Epithelial cell of proximal tubule (primary cell): ENCODE data around the gene PIWIL1. TPM values are rescaled to one million over a fixed set of nuclear protein-coding genes. Genes with fewer than 3 reads are reported as not detected.

Experiments used
- DNase-seq: peaks from one replicate; pipeline ENCODE4 v3.0.0-alpha.2; 2011; ENCODE audit warnings: low read depth
- H3K4me3 ChIP-seq: 2 replicates; pipeline ENCODE4 v1.5.1; 2011; ENCODE audit warnings: low read depth, mild to moderate bottlenecking, low read length
- total RNA-seq: library from RNA; depleted of rRNA; stranded (reverse); fragments of >200 nt; gene quantifications from 2 replicates; pipeline ENCODE4 v1.2.3, GENCODE V29; 2015
- TF ChIP-seq, protein P1 (sequence below): conservative IDR thresholded peaks from 2 replicates; pipeline ENCODE4 v1.5.1; 2012; ENCODE audit warnings: low read depth, mild to moderate bottlenecking, low read length

The PIWIL1 gene
- total RNA-seq, 1 donor from 2014 or later: not detected

GRCh38 chr12:130367523-130367922 lies 29.8 kb downstream of the PIWIL1 start:
- no peak for DNase-seq
- TF ChIP-seq, protein P1, sequence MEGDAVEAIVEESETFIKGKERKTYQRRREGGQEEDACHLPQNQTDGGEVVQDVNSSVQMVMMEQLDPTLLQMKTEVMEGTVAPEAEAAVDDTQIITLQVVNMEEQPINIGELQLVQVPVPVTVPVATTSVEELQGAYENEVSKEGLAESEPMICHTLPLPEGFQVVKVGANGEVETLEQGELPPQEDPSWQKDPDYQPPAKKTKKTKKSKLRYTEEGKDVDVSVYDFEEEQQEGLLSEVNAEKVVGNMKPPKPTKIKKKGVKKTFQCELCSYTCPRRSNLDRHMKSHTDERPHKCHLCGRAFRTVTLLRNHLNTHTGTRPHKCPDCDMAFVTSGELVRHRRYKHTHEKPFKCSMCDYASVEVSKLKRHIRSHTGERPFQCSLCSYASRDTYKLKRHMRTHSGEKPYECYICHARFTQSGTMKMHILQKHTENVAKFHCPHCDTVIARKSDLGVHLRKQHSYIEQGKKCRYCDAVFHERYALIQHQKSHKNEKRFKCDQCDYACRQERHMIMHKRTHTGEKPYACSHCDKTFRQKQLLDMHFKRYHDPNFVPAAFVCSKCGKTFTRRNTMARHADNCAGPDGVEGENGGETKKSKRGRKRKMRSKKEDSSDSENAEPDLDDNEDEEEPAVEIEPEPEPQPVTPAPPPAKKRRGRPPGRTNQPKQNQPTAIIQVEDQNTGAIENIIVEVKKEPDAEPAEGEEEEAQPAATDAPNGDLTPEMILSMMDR: no peak
- no peak overlapping the region for H3K4me3 ChIP-seq

DNA sequence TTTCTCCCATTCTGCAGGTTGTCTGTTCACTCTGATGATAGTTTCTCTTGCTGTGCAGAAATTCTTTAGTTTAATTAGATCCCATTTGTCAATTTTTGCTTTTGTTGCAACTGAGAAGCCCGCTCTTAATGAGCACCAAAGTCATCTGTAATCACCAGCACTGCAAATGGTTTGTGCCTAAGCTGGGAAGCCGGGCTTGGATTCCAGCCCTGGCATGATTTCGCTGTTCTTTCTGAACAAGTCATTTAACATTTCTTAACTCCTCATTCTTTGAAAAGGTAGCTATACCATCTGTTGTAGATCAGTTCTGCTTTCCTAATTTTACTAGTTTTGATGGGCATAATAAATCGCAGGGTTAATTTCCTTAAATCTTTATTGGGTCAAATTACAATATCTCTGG lies 32.1 kb downstream of the PIWIL1 start:
- H3K4me3 ChIP-seq: no peak overlapping the region
- DNase-seq: no peak
- TF ChIP-seq, protein P1: no peak

DNA sequence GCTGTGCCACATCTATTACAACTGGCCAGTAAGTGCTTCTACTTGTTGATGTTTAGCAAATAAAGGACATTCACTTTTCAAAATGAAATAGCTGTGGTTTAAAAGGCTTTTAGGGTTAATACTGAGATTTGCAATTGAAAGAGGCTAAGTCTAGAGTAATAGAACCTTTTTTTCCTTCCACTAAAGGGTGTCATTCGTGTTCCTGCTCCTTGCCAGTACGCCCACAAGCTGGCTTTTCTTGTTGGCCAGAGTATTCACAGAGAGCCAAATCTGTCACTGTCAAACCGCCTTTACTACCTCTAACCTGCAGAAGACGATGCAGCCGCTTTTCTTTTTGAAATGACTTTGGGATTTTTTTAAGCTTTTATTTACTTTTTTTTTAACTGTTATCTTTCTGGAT lies 33.6 kb downstream of the PIWIL1 start:
- TF ChIP-seq, protein P1: no peak
- H3K4me3 ChIP-seq: no peak overlapping the region
- DNase-seq: no peak

DNA sequence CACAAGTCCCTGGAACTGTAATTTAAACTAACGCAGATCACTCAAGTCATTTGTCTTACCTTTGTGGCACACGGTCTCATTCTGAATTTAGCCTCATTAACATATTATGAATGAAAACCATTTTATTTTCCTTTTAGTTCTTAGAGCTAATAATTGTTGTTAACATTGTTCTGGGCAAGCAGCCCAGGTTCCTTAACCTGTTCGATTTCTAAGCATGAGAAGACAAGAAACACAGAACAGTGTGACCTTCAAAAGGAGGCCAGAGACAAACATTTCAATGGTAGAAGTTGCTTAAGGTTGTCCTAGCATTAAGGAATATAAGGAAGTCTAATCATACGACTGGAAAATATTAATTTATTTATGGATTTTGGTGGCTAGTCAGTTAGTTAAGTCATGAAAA lies 35.2 kb downstream of the PIWIL1 start:
- no peak overlapping the region for H3K4me3 ChIP-seq
- no peak for DNase-seq
- TF ChIP-seq, protein P1: no peak

- no peak for DNase-seq
- no peak overlapping the region for H3K4me3 ChIP-seq
- TF ChIP-seq, protein P1: no peak
Measured at GRCh38 chr12:130374083-130374482, 36.4 kb downstream of the PIWIL1 start.

GRCh38 chr12:130375296-130376287 lies 37.9 kb downstream of the PIWIL1 start:
- TF ChIP-seq, protein P1: no peak
- no peak overlapping the region for H3K4me3 ChIP-seq
- DNase-seq: no peak
